Measurements from ENCODE around the gene MLST8.

MLST8 gene

DNA sequence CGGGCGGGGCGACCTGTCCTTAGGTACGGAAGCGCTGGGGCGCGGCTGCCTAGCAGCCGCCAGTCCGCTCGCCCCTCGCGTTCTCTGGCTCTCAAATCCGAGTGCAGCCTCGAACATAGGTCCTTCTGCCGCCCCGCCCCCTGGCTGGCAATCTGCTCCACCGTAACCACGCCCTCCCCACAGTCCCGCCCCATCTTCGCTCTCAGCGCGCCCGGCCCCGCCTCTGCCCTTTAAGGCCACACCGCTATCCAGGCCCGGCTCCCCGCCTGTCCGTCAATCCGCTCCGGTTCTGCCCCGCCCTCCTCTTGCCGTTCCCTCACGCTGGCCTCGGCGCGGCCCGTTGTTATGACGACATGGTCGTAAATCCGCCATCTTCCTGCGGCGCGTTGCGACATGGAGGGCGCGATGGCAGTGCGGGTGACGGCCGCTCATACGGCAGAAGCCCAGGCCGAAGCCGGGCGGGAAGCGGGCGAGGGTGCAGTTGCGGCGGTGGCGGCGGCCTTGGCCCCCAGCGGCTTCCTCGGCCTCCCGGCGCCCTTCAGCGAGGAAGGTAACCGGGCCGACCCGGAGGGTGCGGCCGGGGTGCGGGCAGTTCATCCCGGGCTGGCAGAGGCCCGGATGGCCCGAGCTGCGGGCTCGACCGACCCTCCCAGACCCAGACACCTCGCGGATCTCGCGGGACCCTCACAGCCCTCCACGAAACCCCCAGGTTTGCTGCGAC is 18.1 kb downstream of the MLST8 start, which contains the start of gene E4F1 (continued):
- TF ChIP-seq ZBTB48 (tag by site-specific recombination; IDR thresholded peaks at IDR 0.05) (no peak), ZNF366 (tag by site-specific recombination; conservative IDR thresholded peaks at IDR 0.05) (no peak), ZNF394 (tag by site-specific recombination; IDR thresholded peaks at IDR 0.05; ENCODE audit: borderline replicate concordance) (peak; percentile 36; the same call in 1 of the 2 replicates), KLF16 (tag by site-specific recombination; IDR thresholded peaks at IDR 0.05) (peak; percentile 67), ZNF335 (tag by site-specific recombination; conservative IDR thresholded peaks at IDR 0.05) (peak; percentile 91), ZNF843 (tag by site-specific recombination; IDR thresholded peaks at IDR 0.05) (no peak; the same call in 1 of the 2 replicates)
- TF ChIP-seq, protein P1, sequence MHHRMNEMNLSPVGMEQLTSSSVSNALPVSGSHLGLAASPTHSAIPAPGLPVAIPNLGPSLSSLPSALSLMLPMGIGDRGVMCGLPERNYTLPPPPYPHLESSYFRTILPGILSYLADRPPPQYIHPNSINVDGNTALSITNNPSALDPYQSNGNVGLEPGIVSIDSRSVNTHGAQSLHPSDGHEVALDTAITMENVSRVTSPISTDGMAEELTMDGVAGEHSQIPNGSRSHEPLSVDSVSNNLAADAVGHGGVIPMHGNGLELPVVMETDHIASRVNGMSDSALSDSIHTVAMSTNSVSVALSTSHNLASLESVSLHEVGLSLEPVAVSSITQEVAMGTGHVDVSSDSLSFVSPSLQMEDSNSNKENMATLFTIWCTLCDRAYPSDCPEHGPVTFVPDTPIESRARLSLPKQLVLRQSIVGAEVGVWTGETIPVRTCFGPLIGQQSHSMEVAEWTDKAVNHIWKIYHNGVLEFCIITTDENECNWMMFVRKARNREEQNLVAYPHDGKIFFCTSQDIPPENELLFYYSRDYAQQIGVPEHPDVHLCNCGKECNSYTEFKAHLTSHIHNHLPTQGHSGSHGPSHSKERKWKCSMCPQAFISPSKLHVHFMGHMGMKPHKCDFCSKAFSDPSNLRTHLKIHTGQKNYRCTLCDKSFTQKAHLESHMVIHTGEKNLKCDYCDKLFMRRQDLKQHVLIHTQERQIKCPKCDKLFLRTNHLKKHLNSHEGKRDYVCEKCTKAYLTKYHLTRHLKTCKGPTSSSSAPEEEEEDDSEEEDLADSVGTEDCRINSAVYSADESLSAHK (tag by site-specific recombination; IDR thresholded peaks at IDR 0.05) = no peak
- TF ChIP-seq, protein P2, sequence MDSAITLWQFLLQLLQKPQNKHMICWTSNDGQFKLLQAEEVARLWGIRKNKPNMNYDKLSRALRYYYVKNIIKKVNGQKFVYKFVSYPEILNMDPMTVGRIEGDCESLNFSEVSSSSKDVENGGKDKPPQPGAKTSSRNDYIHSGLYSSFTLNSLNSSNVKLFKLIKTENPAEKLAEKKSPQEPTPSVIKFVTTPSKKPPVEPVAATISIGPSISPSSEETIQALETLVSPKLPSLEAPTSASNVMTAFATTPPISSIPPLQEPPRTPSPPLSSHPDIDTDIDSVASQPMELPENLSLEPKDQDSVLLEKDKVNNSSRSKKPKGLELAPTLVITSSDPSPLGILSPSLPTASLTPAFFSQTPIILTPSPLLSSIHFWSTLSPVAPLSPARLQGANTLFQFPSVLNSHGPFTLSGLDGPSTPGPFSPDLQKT (IDR thresholded peaks at IDR 0.05; ENCODE audit: borderline replicate concordance, low read depth, low read length) = no peak
- TF ChIP-seq, protein P3, sequence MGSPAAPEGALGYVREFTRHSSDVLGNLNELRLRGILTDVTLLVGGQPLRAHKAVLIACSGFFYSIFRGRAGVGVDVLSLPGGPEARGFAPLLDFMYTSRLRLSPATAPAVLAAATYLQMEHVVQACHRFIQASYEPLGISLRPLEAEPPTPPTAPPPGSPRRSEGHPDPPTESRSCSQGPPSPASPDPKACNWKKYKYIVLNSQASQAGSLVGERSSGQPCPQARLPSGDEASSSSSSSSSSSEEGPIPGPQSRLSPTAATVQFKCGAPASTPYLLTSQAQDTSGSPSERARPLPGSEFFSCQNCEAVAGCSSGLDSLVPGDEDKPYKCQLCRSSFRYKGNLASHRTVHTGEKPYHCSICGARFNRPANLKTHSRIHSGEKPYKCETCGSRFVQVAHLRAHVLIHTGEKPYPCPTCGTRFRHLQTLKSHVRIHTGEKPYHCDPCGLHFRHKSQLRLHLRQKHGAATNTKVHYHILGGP (tag by site-specific recombination; IDR thresholded peaks at IDR 0.05) = no peak
- TF ChIP-seq, protein P4, sequence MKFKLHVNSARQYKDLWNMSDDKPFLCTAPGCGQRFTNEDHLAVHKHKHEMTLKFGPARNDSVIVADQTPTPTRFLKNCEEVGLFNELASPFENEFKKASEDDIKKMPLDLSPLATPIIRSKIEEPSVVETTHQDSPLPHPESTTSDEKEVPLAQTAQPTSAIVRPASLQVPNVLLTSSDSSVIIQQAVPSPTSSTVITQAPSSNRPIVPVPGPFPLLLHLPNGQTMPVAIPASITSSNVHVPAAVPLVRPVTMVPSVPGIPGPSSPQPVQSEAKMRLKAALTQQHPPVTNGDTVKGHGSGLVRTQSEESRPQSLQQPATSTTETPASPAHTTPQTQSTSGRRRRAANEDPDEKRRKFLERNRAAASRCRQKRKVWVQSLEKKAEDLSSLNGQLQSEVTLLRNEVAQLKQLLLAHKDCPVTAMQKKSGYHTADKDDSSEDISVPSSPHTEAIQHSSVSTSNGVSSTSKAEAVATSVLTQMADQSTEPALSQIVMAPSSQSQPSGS (tag by site-specific recombination; IDR thresholded peaks at IDR 0.05; ENCODE audit: low read depth) = peak; percentile 96

DNA sequence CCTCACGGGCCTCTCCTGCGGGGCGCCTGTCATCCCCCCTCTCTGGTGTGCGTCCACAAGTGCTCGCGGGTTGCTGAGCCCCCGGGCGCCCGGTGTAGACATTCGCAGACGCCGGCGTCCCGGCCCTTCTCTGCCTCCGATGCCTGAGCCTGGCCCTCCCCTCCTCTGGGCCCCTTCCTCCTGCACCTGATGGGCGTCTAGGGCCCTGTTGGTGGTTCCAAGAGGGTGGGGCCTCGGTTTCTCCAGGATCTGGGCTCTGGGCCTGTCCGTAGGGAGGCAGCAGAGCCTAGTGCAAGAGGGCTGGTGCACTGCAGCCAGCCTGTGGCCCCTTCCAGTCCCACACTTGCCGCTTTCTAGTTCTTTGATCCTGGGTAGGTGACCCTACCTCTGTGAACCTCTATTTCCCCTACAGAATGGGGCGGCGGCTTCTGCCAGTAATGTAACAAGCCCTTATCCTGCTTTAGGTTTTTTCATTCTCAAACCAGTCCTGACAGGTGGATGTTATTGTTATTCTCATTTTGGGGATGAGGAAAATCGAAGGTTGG is 18.8 kb downstream of the MLST8 start:
- H3K36me3 ChIP-seq (ENCODE audit: control insufficient read depth in 2 of 2, insufficient read depth in 1 of 2, low read length in 2 of 2) = peaks cover 0 to 25% of the 10 kb centered on the region in 2 experiments; a peak in 2 of 3 replicates
- CTCF ChIA-PET = interaction anchor here (0.6 to 1.0 kb wide), 2 partner anchors 29 to 220 kb away, joined by 3 read pairs; no protein-coding TSS in a partner anchor
- peak overlapping the region; percentile 96 for H3K4me3 ChIP-seq (ENCODE audit: low read depth, low read length)
- peak overlapping the region; percentile 94 for H3K27ac ChIP-seq (ENCODE audit: extremely low read depth, low read depth, low read length)
- H3K9me3 ChIP-seq (ENCODE audit: control insufficient read depth, insufficient read depth, low read depth, low read length) = no peaks in the 10 kb centered on the region
- POLR2A ChIA-PET = interaction anchor here (1.2 to 2.6 kb wide), 5 partner anchors 8 to 259 kb away, joined by 3 to 19 read pairs (median 6); partner anchors contain the start of genes ECI1 and RPS2
- H3K4me1 ChIP-seq (ENCODE audit: control insufficient read depth, insufficient read depth, low read length) = 0 out of 2 replicates have a peak, but pooled peaks cover 2% of the 10 kb centered on the region
- TF ChIP-seq ZNF157 (tag by site-specific recombination; IDR thresholded peaks at IDR 0.05) (no peak), ZNF266 (tag by site-specific recombination; IDR thresholded peaks at IDR 0.05; ENCODE audit: low read depth) (0 out of 2 replicates have a peak, but pooled peaks have one; percentile 1), SCRT2 (tag by site-specific recombination; IDR thresholded peaks at IDR 0.05) (peak; percentile 86), ZNF843 (tag by site-specific recombination; IDR thresholded peaks at IDR 0.05) (no peak), ZNF248 (tag by site-specific recombination; IDR thresholded peaks at IDR 0.05) (no peak), ZNF768 (tag by site-specific recombination; IDR thresholded peaks at IDR 0.05) (no peak), ZNF501 (tag by site-specific recombination; IDR thresholded peaks at IDR 0.05) (peak; percentile 52; the same call in 1 of the 2 replicates), SCRT1 (tag by site-specific recombination; IDR thresholded peaks at IDR 0.05; ENCODE audit: borderline replicate concordance) (peak; percentile 65; the same call in 1 of the 2 replicates), ZNF660 (tag by site-specific recombination; IDR thresholded peaks at IDR 0.05) (no peak), ZNF146 (tag by site-specific recombination; IDR thresholded peaks at IDR 0.05) (0 out of 2 replicates have a peak, but pooled peaks have one; percentile 1), SP3 (tag by site-specific recombination; IDR thresholded peaks at IDR 0.05) (peak; percentile 19; the same call in 1 of the 2 replicates), ZNF174 (tag by site-specific recombination; IDR thresholded peaks at IDR 0.05) (no peak), GLI4 (tag by site-specific recombination; IDR thresholded peaks at IDR 0.05) (no peak), ZNF221 (tag by site-specific recombination; IDR thresholded peaks at IDR 0.05; ENCODE audit: borderline replicate concordance) (no peak), ZNF473 (tag by site-specific recombination; IDR thresholded peaks at IDR 0.05) (no peak), ZBTB20 (tag by site-specific recombination; IDR thresholded peaks at IDR 0.05) (peak; percentile 80; the same call in 1 of the 2 replicates)
- TF ChIP-seq, protein P5, sequence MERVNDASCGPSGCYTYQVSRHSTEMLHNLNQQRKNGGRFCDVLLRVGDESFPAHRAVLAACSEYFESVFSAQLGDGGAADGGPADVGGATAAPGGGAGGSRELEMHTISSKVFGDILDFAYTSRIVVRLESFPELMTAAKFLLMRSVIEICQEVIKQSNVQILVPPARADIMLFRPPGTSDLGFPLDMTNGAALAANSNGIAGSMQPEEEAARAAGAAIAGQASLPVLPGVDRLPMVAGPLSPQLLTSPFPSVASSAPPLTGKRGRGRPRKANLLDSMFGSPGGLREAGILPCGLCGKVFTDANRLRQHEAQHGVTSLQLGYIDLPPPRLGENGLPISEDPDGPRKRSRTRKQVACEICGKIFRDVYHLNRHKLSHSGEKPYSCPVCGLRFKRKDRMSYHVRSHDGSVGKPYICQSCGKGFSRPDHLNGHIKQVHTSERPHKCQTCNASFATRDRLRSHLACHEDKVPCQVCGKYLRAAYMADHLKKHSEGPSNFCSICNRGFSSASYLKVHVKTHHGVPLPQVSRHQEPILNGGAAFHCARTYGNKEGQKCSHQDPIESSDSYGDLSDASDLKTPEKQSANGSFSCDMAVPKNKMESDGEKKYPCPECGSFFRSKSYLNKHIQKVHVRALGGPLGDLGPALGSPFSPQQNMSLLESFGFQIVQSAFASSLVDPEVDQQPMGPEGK (tag by site-specific recombination; IDR thresholded peaks at IDR 0.05) = peak; percentile 7; the same call in 1 of the 2 replicates

All from HEK293 (cell line).